ENCODE results near the gene CNOT1. TPM values are rescaled to one million over a fixed set of nuclear protein-coding genes. Genes with fewer than 3 reads are reported as not detected.

CNOT1 gene
- total RNA-seq, 2 experiments from 2014 or later = 164 to 184 TPM

DNA sequence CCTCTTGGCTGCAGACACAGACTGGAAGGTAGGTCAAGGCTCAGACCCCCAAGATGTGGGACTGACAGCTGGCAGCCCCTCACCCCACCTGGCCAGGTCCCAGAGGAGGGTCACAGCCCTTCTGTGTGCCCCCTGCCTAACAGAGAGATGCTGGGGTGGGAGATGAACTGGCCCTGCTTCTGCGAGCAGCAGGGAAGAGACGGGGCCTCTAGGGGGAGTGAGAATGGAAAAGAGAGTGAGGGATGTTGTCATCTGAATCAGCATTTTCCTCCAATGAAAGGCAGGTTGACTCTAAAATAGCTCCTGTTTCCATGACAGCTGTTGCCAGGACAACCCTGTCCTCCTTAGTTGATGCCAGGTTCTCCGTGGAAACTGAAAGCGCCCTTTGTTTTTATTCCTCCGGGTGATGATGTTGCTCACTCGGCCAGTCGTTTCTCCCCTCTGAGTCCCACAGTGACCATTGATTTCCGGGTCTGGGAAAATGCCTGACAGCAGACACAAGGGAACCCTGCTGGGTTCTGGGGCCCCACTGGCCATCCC lies 134.6 kb downstream of the CNOT1 start:
- H3K27me3 Mint-ChIP-seq = peaks cover 5% of the 10 kb centered on the region
- Histone ChIP-seq H3K9me3 (ENCODE audit: control insufficient read depth in 1 of 2, insufficient read depth in 1 of 2, low read length in 2 of 2) (no peaks in the 10 kb centered on the region), H3K27ac (ENCODE audit: low read depth in 1 of 2, low read length in 2 of 2) (no peak overlapping the region), H3K4me3 (ENCODE audit: low read length) (no peak overlapping the region), H3K27me3 (ENCODE audit: control insufficient read depth in 1 of 2, insufficient read depth in 2 of 2, low read length in 2 of 2) (no peaks in the 10 kb centered on the region), H3K4me1 (ENCODE audit: insufficient read depth, low read length) (peaks cover 10% of the 10 kb centered on the region), H3K36me3 (ENCODE audit: insufficient read depth, low read length) (no peaks in the 10 kb centered on the region)
- H3K4me3 Mint-ChIP-seq = peak overlapping the region; percentile 11
- no peaks in the 10 kb centered on the region for H3K36me3 Mint-ChIP-seq (ENCODE audit: low read depth)
- TF ChIP-seq CTCF (IDR thresholded peaks at IDR 0.05) = no peak
- peak; percentile 68 for ATAC-seq (ENCODE audit: poor library complexity)
- POLR2A ChIA-PET = no interaction called here
- H3K9me3 Mint-ChIP-seq = no peaks in the 10 kb centered on the region
- peaks cover 11% of the 10 kb centered on the region for H3K4me1 Mint-ChIP-seq (ENCODE audit: low read depth)
- intact Hi-C loops (cut with DNase I, micrococcal nuclease) = no loop called here
- CTCF ChIA-PET = interaction anchor here (0.7 kb wide), 1 partner anchor 159 kb away, joined by 3 read pairs; no protein-coding TSS in a partner anchor
- peak overlapping the region; percentile 65 for H3K27ac Mint-ChIP-seq
- peak in 10 of 14 experiments; percentile 24 to 83 (median 46) for DNase-seq

DNA sequence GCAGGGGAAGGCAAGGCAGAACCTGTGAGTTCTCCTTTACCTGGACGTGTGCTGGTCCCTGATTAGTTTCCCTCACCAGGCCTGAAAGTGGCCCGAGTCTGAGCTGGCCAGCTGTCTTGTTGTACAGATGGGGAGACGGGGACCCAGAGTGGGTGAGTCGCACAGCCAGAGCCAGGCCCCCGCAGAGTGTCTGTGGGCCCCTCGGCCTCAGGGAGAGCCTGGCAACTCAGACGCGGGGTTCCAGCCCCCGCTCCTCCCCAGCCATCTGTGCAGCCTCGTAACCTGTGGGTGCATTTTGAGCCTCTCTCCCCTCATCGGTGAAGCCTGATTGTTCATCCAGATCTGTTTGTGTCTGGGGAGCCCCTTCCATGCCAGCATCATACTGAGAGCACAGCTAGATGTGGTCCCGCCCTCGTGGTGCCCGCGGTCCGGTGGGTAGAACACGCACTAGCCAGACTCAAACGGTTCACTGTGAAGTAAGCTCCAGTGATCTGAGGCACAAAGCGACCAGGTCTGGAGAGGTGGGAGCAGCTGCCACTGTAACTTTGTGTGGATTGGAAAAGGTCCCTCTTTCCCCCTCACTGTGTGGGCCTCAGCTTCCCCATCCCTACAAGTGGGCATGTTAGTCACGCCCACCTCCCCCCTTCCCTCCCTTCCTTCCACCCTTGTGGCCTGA lies 135.7 kb downstream of the CNOT1 start:
- ATAC-seq (ENCODE audit: poor library complexity) = no peak
- H3K36me3 Mint-ChIP-seq (ENCODE audit: low read depth) = no peaks in the 10 kb centered on the region
- peak in 1 of 14 experiments; percentile 23 for DNase-seq
- TF ChIP-seq CTCF (IDR thresholded peaks at IDR 0.05) = no peak
- H3K9me3 Mint-ChIP-seq = no peaks in the 10 kb centered on the region
- Histone ChIP-seq H3K27me3 (ENCODE audit: control insufficient read depth in 1 of 2, insufficient read depth in 2 of 2, low read length in 2 of 2) (no peaks in the 10 kb centered on the region), H3K9me3 (ENCODE audit: control insufficient read depth in 1 of 2, insufficient read depth in 1 of 2, low read length in 2 of 2) (no peaks in the 10 kb centered on the region), H3K27ac (ENCODE audit: low read depth in 1 of 2, low read length in 2 of 2) (no peak overlapping the region), H3K4me3 (ENCODE audit: low read length) (no peak overlapping the region), H3K36me3 (ENCODE audit: insufficient read depth, low read length) (no peaks in the 10 kb centered on the region), H3K4me1 (ENCODE audit: insufficient read depth, low read length) (peaks cover 8% of the 10 kb centered on the region)
- H3K4me3 Mint-ChIP-seq = no peak overlapping the region
- POLR2A ChIA-PET = no interaction called here
- peaks cover 7% of the 10 kb centered on the region for H3K4me1 Mint-ChIP-seq (ENCODE audit: low read depth)
- H3K27ac Mint-ChIP-seq = no peak overlapping the region
- intact Hi-C loops (cut with DNase I, micrococcal nuclease) = no loop called here
- peaks cover 5% of the 10 kb centered on the region for H3K27me3 Mint-ChIP-seq
- CTCF ChIA-PET = no interaction called here

GRCh38 chr16:58492735-58493134 lies 136.9 kb downstream of the CNOT1 start:
- POLR2A ChIA-PET = no interaction called here
- Histone ChIP-seq H3K36me3 (ENCODE audit: insufficient read depth, low read length) (no peaks in the 10 kb centered on the region), H3K9me3 (ENCODE audit: control insufficient read depth in 1 of 2, insufficient read depth in 1 of 2, low read length in 2 of 2) (no peaks in the 10 kb centered on the region), H3K4me1 (ENCODE audit: insufficient read depth, low read length) (peaks cover 11% of the 10 kb centered on the region), H3K4me3 (ENCODE audit: low read length) (no peak overlapping the region), H3K27me3 (ENCODE audit: control insufficient read depth in 1 of 2, insufficient read depth in 2 of 2, low read length in 2 of 2) (no peaks in the 10 kb centered on the region), H3K27ac (ENCODE audit: low read depth in 1 of 2, low read length in 2 of 2) (no peak overlapping the region)
- DNase-seq (peak in 1 of 14 experiments; percentile 1), ATAC-seq (ENCODE audit: poor library complexity) (no peak)
- intact Hi-C loops (cut with DNase I, micrococcal nuclease) = no loop called here
- CTCF ChIA-PET = no interaction called here
- Mint-ChIP-seq H3K4me3 (no peak overlapping the region), H3K9me3 (no peaks in the 10 kb centered on the region), H3K27ac (no peak overlapping the region), H3K27me3 (peaks cover 5% of the 10 kb centered on the region), H3K36me3 (ENCODE audit: low read depth) (no peaks in the 10 kb centered on the region), H3K4me1 (ENCODE audit: low read depth) (peaks cover 7% of the 10 kb centered on the region)
- no peak for TF ChIP-seq CTCF (IDR thresholded peaks at IDR 0.05)

All from CD4-positive, alpha-beta T cell (primary cell).